H1 (cell line): ENCODE results near the gene MIPEP. TPM values are rescaled to one million over a fixed set of nuclear protein-coding genes. Genes with fewer than 3 reads are reported as not detected.

Source experiments
- CTCF ChIA-PET: fragments of 300-600 bp; sonication (Branson Sonifier 250); formaldehyde crosslinking; loops from one replicate; lab custom pipeline; 2021; ENCODE audit not compliant: partially characterized antibody; lab: Charles Lee
- POLR2A ChIA-PET: fragments of 300-600 bp; sonication (Branson Sonifier 250); formaldehyde crosslinking; loops from one replicate; lab custom pipeline; 2021; ENCODE audit warnings: inconsistent platforms; ENCODE audit not compliant: partially characterized antibody; lab: Charles Lee
- DNase-seq, 2 experiments: peaks; one replicate each; pipeline versions ENCODE4 v3.0.0 to v3.0.0-alpha.2; 2010 to 2022; ENCODE audit warnings: low spot score in 2 of 2, low read depth in 1 of 2, mixed read lengths in 1 of 2
- FAIRE-seq: peaks from 2 replicates; lab custom pipeline; 2011; peaks lifted over from hg19 to GRCh38; lab: Jason Lieb, UNC
- H2AFZ ChIP-seq: 2 replicates; pipeline ENCODE4 v1.8.1; 2012; ENCODE audit warnings: low read length, inconsistent platforms
- H2AK5ac ChIP-seq: 2 replicates; pipeline ENCODE4 v1.6.1; 2013; ENCODE audit warnings: low read depth, low read length
- H2BK120ac ChIP-seq: replicated peaks from 2 replicates; pipeline ENCODE3; 2013; ENCODE audit warnings: low read depth, low read length, inconsistent platforms
- H2BK12ac ChIP-seq: 2 replicates; pipeline ENCODE4 v1.6.1; 2013; ENCODE audit warnings: low read depth, low read length
- H2BK15ac ChIP-seq: 2 replicates; pipeline ENCODE4 v1.6.1; 2013; ENCODE audit warnings: low read length
- H2BK20ac ChIP-seq: 2 replicates; pipeline ENCODE4 v1.6.1; 2013; ENCODE audit warnings: low read length
- H2BK5ac ChIP-seq: 2 replicates; pipeline ENCODE4 v1.6.1; 2013; ENCODE audit warnings: low read depth, low read length
- H3K14ac ChIP-seq: 2 replicates; pipeline ENCODE4 v1.6.1; 2013; ENCODE audit warnings: inconsistent platforms; ENCODE audit not compliant: insufficient read length
- H3K18ac ChIP-seq: 2 replicates; pipeline ENCODE4 v1.6.1; 2013; ENCODE audit warnings: low read length; ENCODE audit errors: extremely low read depth
- H3K23ac ChIP-seq: 2 replicates; pipeline ENCODE4 v1.6.1; 2013; ENCODE audit warnings: inconsistent platforms; ENCODE audit not compliant: insufficient read length
- H3K23me2 ChIP-seq: 2 replicates; pipeline ENCODE4 v1.6.1; 2013; ENCODE audit warnings: low read depth, low read length
- H3K27ac ChIP-seq: 2 replicates; pipeline ENCODE4 v1.6.1; 2011; ENCODE audit warnings: low read depth, low read length, inconsistent platforms
- H3K27me3 ChIP-seq, 4 experiments: replicated peaks in 1 of 4; 1 replicate in 1 of 4; 2 replicates in 3 of 4; pipeline versions ENCODE4 v1.6.1 to v1.8.1; 2011 to 2013; ENCODE audit warnings: low read length in 3 of 4, mild to moderate bottlenecking in 3 of 4, inconsistent platforms in 2 of 4, mixed read lengths in 2 of 4, moderate library complexity in 1 of 4; ENCODE audit not compliant: control insufficient read depth in 3 of 4, insufficient read depth in 3 of 4; ENCODE audit errors: extremely low read depth in 1 of 4
- H3K36me3 ChIP-seq, 4 experiments: 2 replicates each; pipeline versions ENCODE4 v1.6.1 to v1.8.1; 2011 to 2013; ENCODE audit warnings: mild to moderate bottlenecking in 4 of 4, low read length in 3 of 4, moderate library complexity in 2 of 4, control low read depth in 1 of 4, inconsistent platforms in 1 of 4; ENCODE audit not compliant: insufficient read depth in 4 of 4, control insufficient read depth in 2 of 4
- H3K4ac ChIP-seq: replicated peaks from 2 replicates; pipeline ENCODE3; 2013; ENCODE audit warnings: low read length, low read depth, mixed read lengths, inconsistent platforms; ENCODE audit not compliant: insufficient read length
- H3K4me1 ChIP-seq, 4 experiments: replicated peaks in 1 of 4; 1 replicate in 1 of 4; 2 replicates in 3 of 4; pipeline versions ENCODE4 v1.6.1 to v1.8.1; 2011 to 2013; ENCODE audit warnings: low read length in 3 of 4, inconsistent platforms in 2 of 4, mixed read lengths in 1 of 4; ENCODE audit not compliant: insufficient read depth in 4 of 4, control insufficient read depth in 3 of 4
- H3K4me2 ChIP-seq, 2 experiments: 2 replicates each; pipeline versions ENCODE4 v1.6.1 to v1.8.1; 2011 to 2013; ENCODE audit warnings: low read depth in 2 of 2, low read length in 2 of 2, control low read depth in 1 of 2, inconsistent platforms in 1 of 2, mild to moderate bottlenecking in 1 of 2; ENCODE audit not compliant: insufficient read depth in 1 of 2
- H3K4me3 ChIP-seq, 4 experiments: fragments of 200-600, 300-600 bp in 1 of 4; sonication (generic), shearing (Covaris generic), sonication (Bioruptor Twin) in 1 of 4; 2 replicates each; pipeline versions ENCODE4 v1.5.1 to v1.8.1; 2011 to 2016; ENCODE audit warnings: low read length in 4 of 4, low read depth in 3 of 4, control low read depth in 2 of 4, inconsistent platforms in 2 of 4, mild to moderate bottlenecking in 2 of 4, mixed read lengths in 1 of 4, moderate library complexity in 1 of 4; ENCODE audit not compliant: insufficient read depth in 2 of 4; ENCODE audit errors: extremely low read depth in 1 of 4
- H3K56ac ChIP-seq: replicated peaks from 2 replicates; pipeline ENCODE3; 2013; ENCODE audit warnings: low read depth, mild to moderate bottlenecking, mixed read lengths, low read length, inconsistent platforms; ENCODE audit not compliant: insufficient read length
- H3K79me1 ChIP-seq: 2 replicates; pipeline ENCODE4 v1.6.1; 2013; ENCODE audit warnings: low read depth, low read length, control low read depth
- H3K79me2 ChIP-seq, 2 experiments: 2 replicates each; pipeline versions ENCODE4 v1.6.1 to v1.8.1; 2012 to 2013; ENCODE audit warnings: low read length in 2 of 2, mild to moderate bottlenecking in 2 of 2, inconsistent platforms in 1 of 2; ENCODE audit not compliant: insufficient read depth in 2 of 2, control insufficient read depth in 1 of 2
- H3K9ac ChIP-seq, 4 experiments: replicated peaks in 1 of 4; 1 replicate in 1 of 4; 2 replicates in 3 of 4; pipeline versions ENCODE4 v1.6.1 to v1.8.1; 2011 to 2013; ENCODE audit warnings: low read depth in 3 of 4, low read length in 3 of 4, control low read depth in 2 of 4, mild to moderate bottlenecking in 2 of 4, moderate library complexity in 2 of 4, inconsistent platforms in 1 of 4; ENCODE audit errors: extremely low read depth in 1 of 4
- H3K9me3 ChIP-seq, 2 experiments: 2 replicates each; pipeline versions ENCODE4 v1.6.1 to v1.8.1; 2012 to 2013; ENCODE audit warnings: mild to moderate bottlenecking in 2 of 2, moderate library complexity in 2 of 2, control low read depth in 1 of 2, inconsistent platforms in 1 of 2, low read depth in 1 of 2, low read length in 1 of 2, mixed read lengths in 1 of 2; ENCODE audit not compliant: insufficient read depth in 2 of 2
- H4K20me1 ChIP-seq, 2 experiments: replicated peaks in 1 of 2; 2 replicates each; pipeline versions ENCODE3 to v1.8.1; 2011 to 2013; ENCODE audit warnings: inconsistent platforms in 2 of 2, low read length in 2 of 2, mild to moderate bottlenecking in 1 of 2; ENCODE audit not compliant: insufficient read depth in 2 of 2, control insufficient read depth in 1 of 2
- H4K5ac ChIP-seq: 2 replicates; pipeline ENCODE4 v1.6.1; 2013; ENCODE audit warnings: low read length, low read depth, mixed read lengths, inconsistent platforms; ENCODE audit not compliant: insufficient read length
- H4K8ac ChIP-seq: 2 replicates; pipeline ENCODE4 v1.8.0; 2013; ENCODE audit warnings: mild to moderate bottlenecking, moderate library complexity, low read length, inconsistent platforms; ENCODE audit not compliant: insufficient read depth; ENCODE audit errors: extremely low read depth
- H4K91ac ChIP-seq: replicated peaks from 2 replicates; pipeline ENCODE3; 2013; ENCODE audit warnings: low read length, mixed read lengths, inconsistent platforms; ENCODE audit not compliant: insufficient read length
- KDM5A ChIP-seq: fragments of 200-600 bp; IDR thresholded peaks from 2 replicates; pipeline ENCODE4 v1.7.1; 2012; ENCODE audit warnings: mild to moderate bottlenecking, low read length, inconsistent platforms, mixed read lengths
- MAFK ChIP-seq: IDR thresholded peaks from 2 replicates; pipeline ENCODE4 v1.6.1; 2012; ENCODE audit warnings: low read depth, mild to moderate bottlenecking, improper control_type of control experiment, low read length
- POLR2A ChIP-seq, 2 experiments: IDR thresholded peaks; 1 replicate in 1 of 2; 2 replicates in 1 of 2; pipeline ENCODE4 v1.6.1; 2011; ENCODE audit warnings: low read depth in 2 of 2, low read length in 2 of 2, mild to moderate bottlenecking in 2 of 2; ENCODE audit errors: control extremely low read depth in 1 of 2
- RAD21 ChIP-seq, 2 experiments: IDR thresholded peaks in 1 of 2; conservative IDR thresholded peaks in 1 of 2; 2 replicates each; pipeline ENCODE4 v1.6.1; 2011; ENCODE audit warnings: low read depth in 2 of 2, low read length in 2 of 2, improper control_type of control experiment in 1 of 2, inconsistent platforms in 1 of 2, mild to moderate bottlenecking in 1 of 2, moderate library complexity in 1 of 2
- SP2 ChIP-seq: IDR thresholded peaks from 2 replicates; pipeline ENCODE4 v1.6.1; 2012; ENCODE audit warnings: mild to moderate bottlenecking, low read length, inconsistent platforms
- SRF ChIP-seq: IDR thresholded peaks from 2 replicates; pipeline ENCODE4 v1.6.1; 2011; ENCODE audit warnings: mild to moderate bottlenecking, low read depth, low read length, moderate library complexity
- TAF7 ChIP-seq: optimal IDR thresholded peaks from 2 replicates; pipeline ENCODE3; 2011; ENCODE audit warnings: low read depth, mild to moderate bottlenecking, inconsistent platforms, low read length, moderate library complexity, borderline replicate concordance
- TBP ChIP-seq: IDR thresholded peaks from 2 replicates; pipeline ENCODE4 v1.6.1; 2011; ENCODE audit warnings: low read depth, low read length, improper control_type of control experiment
- WGBS, 2 experiments: shearing (Covaris generic) in 1 of 2; methylation state at CpG; one replicate each; pipeline versions ENCODE4 v1.1.6 to v1.1.7; 2013 to 2015; ENCODE audit warnings: low lambda C conversion rate in 2 of 2, mixed read lengths in 2 of 2, inconsistent platforms in 1 of 2, low coverage in 1 of 2, missing lambda C conversion rate in 1 of 2; ENCODE audit not compliant: insufficient replicate concordance in 2 of 2, insufficient coverage in 1 of 2, insufficient read length in 1 of 2; ENCODE audit errors: extremely low coverage in 1 of 2, missing lambda C conversion rate in 1 of 2; 5-methylcytosine and 5-hydroxymethylcytosine counted together
- polyA plus RNA-seq, 7 experiments: library from polyadenylated mRNA; depleted of rRNA in 3 of 7; stranded (reverse) in 5 of 7; unstranded in 2 of 7; fragments of >200 nt in 5 of 7; fragments of 200-250 nt in 2 of 7; gene quantifications; 1 replicate in 5 of 7; 2 replicates in 1 of 7; 4 replicates in 1 of 7; pipeline versions ENCODE4 v1.2.1 to v1.2.3, GENCODE V29; 2011 to 2013; ENCODE audit warnings: missing spikeins in 2 of 7, mixed read lengths in 2 of 7
- total RNA-seq: library from RNA; stranded (reverse); fragmentation: NEBNext Ultra II Directional; extraction: Animal tissue kit (Norgen Biotek cat#: 25700); gene quantifications from 2 replicates; pipeline ENCODE4 v1.2.1, GENCODE V29; 2021

The MIPEP gene
- total and polyA plus RNA-seq, 2 of the 8 experiments (the other 6 are each of a cell fraction or from before 2014, with no cell fraction given), result 24.0 to 24.2 TPM

- H3K18ac ChIP-seq, result no peak overlapping the region
- no peak overlapping the region for H3K23ac ChIP-seq
- no peak overlapping the region for H2BK20ac ChIP-seq
- H4K5ac ChIP-seq, result no peak overlapping the region
- H3K27ac ChIP-seq, result no peak overlapping the region
- no peak overlapping the region for H3K4me3 ChIP-seq
- H3K9ac ChIP-seq, result no peak overlapping the region
- no peak overlapping the region for H2BK120ac ChIP-seq
- no peaks in the 10 kb centered on the region for H3K4me1 ChIP-seq
- no peak overlapping the region for H2BK12ac ChIP-seq
- no peak for FAIRE-seq
- no peak overlapping the region for H4K91ac ChIP-seq
- no peaks in the 10 kb centered on the region for H3K79me1 ChIP-seq
- no peak overlapping the region for H4K8ac ChIP-seq
- H3K36me3 ChIP-seq, result no peaks in the 10 kb centered on the region
- no peak for DNase-seq
- no peaks in the 10 kb centered on the region for H4K20me1 ChIP-seq
- H2BK15ac ChIP-seq, result no peak overlapping the region
- H3K14ac ChIP-seq, result no peak overlapping the region
- H3K23me2 ChIP-seq, result no peaks in the 10 kb centered on the region
- no peaks in the 10 kb centered on the region for H3K27me3 ChIP-seq
- no peaks in the 10 kb centered on the region for H3K9me3 ChIP-seq
- ChIA-PET CTCF (interaction anchor here (0.6 to 1.0 kb wide), 2 partner anchors 92 to 627 kb away, joined by 3 read pairs; no protein-coding TSS in a partner anchor), POLR2A (no interaction called here)
- H2BK5ac ChIP-seq, result no peak overlapping the region
- no peak overlapping the region for H3K4me2 ChIP-seq
- no peak overlapping the region for H3K56ac ChIP-seq
- no peak overlapping the region for H2AFZ ChIP-seq
- peak overlapping the region; percentile 85 for H3K4ac ChIP-seq
- 88% methylated on average over 2 of the region's 2 CpGs; no CpG with 5 or more reads in 1 of the 2 experiments for WGBS, 2 experiments
- no peaks in the 10 kb centered on the region for H3K79me2 ChIP-seq
- no peak overlapping the region for H2AK5ac ChIP-seq
- TF ChIP-seq POLR2A (IDR thresholded peaks at IDR 0.05; ENCODE audit: control extremely low read depth in 1 of 2, low read depth in 2 of 2, low read length in 2 of 2), result no peak
- TF ChIP-seq MAFK, result no peak
- TF ChIP-seq RAD21 (IDR thresholded peaks at IDR 0.05 in 1 of 2, conservative IDR thresholded peaks at IDR 0.05 in 1 of 2; ENCODE audit: low read depth in 2 of 2, low read length in 2 of 2), result no peak
- no peak for TF ChIP-seq TBP
- no peak for TF ChIP-seq KDM5A
- no peak for TF ChIP-seq SRF
- no peak for TF ChIP-seq TAF7
- no peak for TF ChIP-seq SP2
These were observed 39.8 kb upstream of the MIPEP start for GRCh38 chr13:23928985-23929384.
